ENCODE results near the gene F10. TPM values are rescaled to one million over a fixed set of nuclear protein-coding genes. Genes with fewer than 3 reads are reported as not detected.
A peak's percentile ranks its signal among the peaks of the same experiment; 100 is the strongest.

F10 gene
- total and polyA plus RNA-seq, 2 of the 13 experiments (the other 11 are each of a cell fraction or from before 2014, with no cell fraction given), result 58.4 to 237 TPM

- TF ChIP-seq FIP1L1 (IDR thresholded peaks at IDR 0.05; ENCODE audit: borderline replicate concordance, insufficient read depth, low read depth, low read length) (no peak), ZSCAN29 (CRISPR knock-in tag; conservative IDR thresholded peaks at IDR 0.05) (no peak; the same call in 1 of the 2 replicates), TOPORS (CRISPR knock-in tag; IDR thresholded peaks at IDR 0.05) (no peak), DR1 (CRISPR knock-in tag; IDR thresholded peaks at IDR 0.05) (no peak), CSRNP1 (CRISPR knock-in tag; IDR thresholded peaks at IDR 0.05) (no peak), NBN (conservative IDR thresholded peaks at IDR 0.05) (no peak), RNF219 (CRISPR knock-in tag; IDR thresholded peaks at IDR 0.05) (no peak), ZNF260 (CRISPR knock-in tag; IDR thresholded peaks at IDR 0.05; ENCODE audit: borderline replicate concordance, low read depth) (no peak), ZBTB38 (CRISPR knock-in tag; IDR thresholded peaks at IDR 0.05) (peak; percentile 50; the same call in 1 of the 2 replicates), ZSCAN30 (CRISPR knock-in tag; IDR thresholded peaks at IDR 0.05) (no peak)
- TF ChIP-seq, protein P1, sequence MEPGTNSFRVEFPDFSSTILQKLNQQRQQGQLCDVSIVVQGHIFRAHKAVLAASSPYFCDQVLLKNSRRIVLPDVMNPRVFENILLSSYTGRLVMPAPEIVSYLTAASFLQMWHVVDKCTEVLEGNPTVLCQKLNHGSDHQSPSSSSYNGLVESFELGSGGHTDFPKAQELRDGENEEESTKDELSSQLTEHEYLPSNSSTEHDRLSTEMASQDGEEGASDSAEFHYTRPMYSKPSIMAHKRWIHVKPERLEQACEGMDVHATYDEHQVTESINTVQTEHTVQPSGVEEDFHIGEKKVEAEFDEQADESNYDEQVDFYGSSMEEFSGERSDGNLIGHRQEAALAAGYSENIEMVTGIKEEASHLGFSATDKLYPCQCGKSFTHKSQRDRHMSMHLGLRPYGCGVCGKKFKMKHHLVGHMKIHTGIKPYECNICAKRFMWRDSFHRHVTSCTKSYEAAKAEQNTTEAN (CRISPR knock-in tag; conservative IDR thresholded peaks at IDR 0.05), result no peak
- TF ChIP-seq, protein P2, sequence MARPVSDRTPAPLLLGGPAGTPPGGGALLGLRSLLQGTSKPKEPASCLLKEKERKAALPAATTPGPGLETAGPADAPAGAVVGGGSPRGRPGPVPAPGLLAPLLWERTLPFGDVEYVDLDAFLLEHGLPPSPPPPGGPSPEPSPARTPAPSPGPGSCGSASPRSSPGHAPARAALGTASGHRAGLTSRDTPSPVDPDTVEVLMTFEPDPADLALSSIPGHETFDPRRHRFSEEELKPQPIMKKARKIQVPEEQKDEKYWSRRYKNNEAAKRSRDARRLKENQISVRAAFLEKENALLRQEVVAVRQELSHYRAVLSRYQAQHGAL (CRISPR knock-in tag; IDR thresholded peaks at IDR 0.05; ENCODE audit: not compliant biosample characterization), result no peak
Measured at GRCh38 chr13:113150550-113151365, 28.2 kb downstream of the F10 start (continued).
